LNCaP clone FGC (cell line): ENCODE results near the gene SLC12A5.

Experiments used
- DNase-seq: peaks from one replicate; pipeline ENCODE4 v3.0.0-alpha.2; 2011; ENCODE audit warnings: low read depth
- H3K4me3 ChIP-seq: 2 replicates; pipeline ENCODE4 v1.5.1; 2011; ENCODE audit warnings: mild to moderate bottlenecking, low read depth, low read length, control low read depth
- TF ChIP-seq, protein P1 (sequence below): IDR thresholded peaks from 2 replicates; pipeline ENCODE4 v1.5.1; 2012; ENCODE audit warnings: mild to moderate bottlenecking; ENCODE audit not compliant: control insufficient read depth, insufficient read depth; ENCODE audit errors: extremely low read depth

Gene SLC12A5

GRCh38 chr20:46021361-46022359, 7.4 kb upstream of the SLC12A5 start:
- DNase-seq = no peak
- H3K4me3 ChIP-seq = no peak overlapping the region
- TF ChIP-seq, protein P1, sequence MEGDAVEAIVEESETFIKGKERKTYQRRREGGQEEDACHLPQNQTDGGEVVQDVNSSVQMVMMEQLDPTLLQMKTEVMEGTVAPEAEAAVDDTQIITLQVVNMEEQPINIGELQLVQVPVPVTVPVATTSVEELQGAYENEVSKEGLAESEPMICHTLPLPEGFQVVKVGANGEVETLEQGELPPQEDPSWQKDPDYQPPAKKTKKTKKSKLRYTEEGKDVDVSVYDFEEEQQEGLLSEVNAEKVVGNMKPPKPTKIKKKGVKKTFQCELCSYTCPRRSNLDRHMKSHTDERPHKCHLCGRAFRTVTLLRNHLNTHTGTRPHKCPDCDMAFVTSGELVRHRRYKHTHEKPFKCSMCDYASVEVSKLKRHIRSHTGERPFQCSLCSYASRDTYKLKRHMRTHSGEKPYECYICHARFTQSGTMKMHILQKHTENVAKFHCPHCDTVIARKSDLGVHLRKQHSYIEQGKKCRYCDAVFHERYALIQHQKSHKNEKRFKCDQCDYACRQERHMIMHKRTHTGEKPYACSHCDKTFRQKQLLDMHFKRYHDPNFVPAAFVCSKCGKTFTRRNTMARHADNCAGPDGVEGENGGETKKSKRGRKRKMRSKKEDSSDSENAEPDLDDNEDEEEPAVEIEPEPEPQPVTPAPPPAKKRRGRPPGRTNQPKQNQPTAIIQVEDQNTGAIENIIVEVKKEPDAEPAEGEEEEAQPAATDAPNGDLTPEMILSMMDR = no peak

- no peak overlapping the region for H3K4me3 ChIP-seq
- DNase-seq = no peak
- TF ChIP-seq, protein P1 = peak; percentile 79
These were observed 6.4 kb upstream of the SLC12A5 start for GRCh38 chr20:46022411-46023147.

GRCh38 chr20:46023148-46023484, 5.9 kb upstream of the SLC12A5 start:
- TF ChIP-seq, protein P1 = no peak
- no peak overlapping the region for H3K4me3 ChIP-seq
- no peak for DNase-seq

DNA sequence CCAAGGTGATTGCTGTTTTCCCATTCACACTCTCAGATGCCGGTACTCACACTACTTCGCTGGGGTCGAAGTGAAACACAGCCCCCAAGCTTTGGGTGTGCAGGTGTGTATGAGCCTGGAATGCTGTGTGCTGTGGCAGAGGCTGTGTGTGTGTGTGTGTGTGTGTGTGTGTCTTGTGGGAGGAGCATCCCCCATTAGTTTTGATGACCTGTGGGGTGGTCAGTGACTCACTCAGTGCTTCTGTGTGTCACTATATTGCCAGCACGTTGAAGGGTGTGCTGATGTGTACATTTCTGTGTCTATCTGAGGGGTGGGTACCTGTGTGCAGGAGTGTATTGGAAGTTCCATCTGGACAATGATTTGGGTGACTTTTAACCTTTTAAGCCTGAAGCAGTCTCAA, 5.0 kb upstream of the SLC12A5 start:
- DNase-seq = no peak
- H3K4me3 ChIP-seq = no peak overlapping the region
- TF ChIP-seq, protein P1 = no peak

GRCh38 chr20:46025376-46025783, 3.6 kb upstream of the SLC12A5 start:
- no peak for DNase-seq
- H3K4me3 ChIP-seq = no peak overlapping the region
- TF ChIP-seq, protein P1 = no peak

DNA sequence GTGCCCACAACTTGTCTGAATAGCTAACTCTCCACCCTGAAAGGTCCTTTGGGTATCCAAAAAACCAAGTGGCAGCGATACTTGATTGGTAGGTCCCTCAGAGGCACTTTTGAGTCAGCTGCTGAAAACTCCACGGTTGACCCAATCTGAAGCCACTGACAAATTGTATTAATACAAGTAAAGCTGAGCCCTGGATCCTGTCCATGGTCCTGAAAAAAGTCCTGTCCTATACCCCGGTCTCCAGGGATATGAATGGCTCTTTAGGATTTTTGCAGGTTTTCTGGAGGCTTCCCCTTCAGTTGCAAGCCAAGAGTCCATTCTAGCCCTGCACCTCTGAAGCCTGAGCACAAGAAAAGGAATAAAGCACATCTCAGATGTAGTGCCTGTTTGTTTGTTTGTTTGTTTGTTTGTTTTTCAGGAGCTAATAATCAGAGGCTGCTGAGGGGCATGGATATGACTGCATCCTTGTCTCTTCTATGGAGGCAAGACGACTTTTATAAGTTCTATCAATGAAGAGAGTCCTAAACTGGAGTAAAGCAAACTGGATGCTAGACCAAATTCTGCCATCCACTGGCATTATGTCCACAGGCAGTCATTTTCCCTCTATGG, 1.7 kb upstream of the SLC12A5 start:
- no peak overlapping the region for H3K4me3 ChIP-seq
- TF ChIP-seq, protein P1 = no peak
- no peak for DNase-seq
